KMS-11 (cell line): ENCODE data around the gene MCF2L.

Source experiments
- H2AFZ ChIP-seq: fragments of 200-600 bp; sonication (generic); 2 replicates; pipeline ENCODE4 v1.6.1; 2016; ENCODE audit warnings: antibody characterized with exemption, mixed run types, low read depth
- H3K27ac ChIP-seq: fragments of 200-600 bp; sonication (generic); 2 replicates; pipeline ENCODE4 v1.6.1; 2016; ENCODE audit warnings: mild to moderate bottlenecking, mixed run types
- H3K27me3 ChIP-seq: fragments of 200-600 bp; sonication (generic); 2 replicates; pipeline ENCODE4 v1.6.1; 2017; ENCODE audit warnings: mild to moderate bottlenecking, low read depth, mixed run types, moderate library complexity; ENCODE audit not compliant: insufficient read depth
- H3K36me3 ChIP-seq: fragments of 200-600 bp; sonication (generic); 2 replicates; pipeline ENCODE4 v1.6.1; 2017; ENCODE audit warnings: mild to moderate bottlenecking, mixed run types; ENCODE audit not compliant: insufficient read depth
- H3K4me1 ChIP-seq: fragments of 200-600 bp; sonication (generic); 2 replicates; pipeline ENCODE4 v1.6.1; 2016; ENCODE audit warnings: mild to moderate bottlenecking, low read depth, mixed run types; ENCODE audit not compliant: poor library complexity, severe bottlenecking
- H3K4me2 ChIP-seq: fragments of 200-600 bp; sonication (generic); 2 replicates; pipeline ENCODE4 v1.7.0; 2016; ENCODE audit warnings: mild to moderate bottlenecking, mixed run types
- H3K4me3 ChIP-seq: fragments of 200-600 bp; sonication (generic); IDR thresholded peaks from 2 replicates; pipeline ENCODE4 v1.6.1; 2017; ENCODE audit warnings: low read depth, low read length, mixed read lengths; ENCODE audit not compliant: insufficient read depth
- H3K79me2 ChIP-seq: fragments of 200-600 bp; sonication (generic); 2 replicates; pipeline ENCODE4 v1.6.1; 2016; ENCODE audit warnings: low read depth, mixed run types; ENCODE audit not compliant: insufficient read depth
- H3K9ac ChIP-seq: fragments of 200-600 bp; sonication (generic); 2 replicates; pipeline ENCODE4 v1.6.1; 2016; ENCODE audit warnings: mild to moderate bottlenecking, mixed run types
- H4K20me1 ChIP-seq: fragments of 200-600 bp; sonication (generic); 2 replicates; pipeline ENCODE4 v1.6.1; 2016; ENCODE audit warnings: mild to moderate bottlenecking, mixed run types; ENCODE audit not compliant: insufficient read depth
- CTCF ChIP-seq: fragments of 200-600 bp; sonication (generic); conservative IDR thresholded peaks from 2 replicates; pipeline ENCODE4 v1.6.1; 2017; ENCODE audit warnings: low read depth, mild to moderate bottlenecking, antibody characterized with exemption, low read length, moderate library complexity, mixed read lengths

Gene MCF2L

GRCh38 chr13:112952759-112953551, 16.1 kb upstream of the MCF2L start:
- Histone ChIP-seq H4K20me1 (no peaks in the 10 kb centered on the region), H3K79me2 (no peaks in the 10 kb centered on the region), H3K9ac (no peak overlapping the region), H3K27ac (no peak overlapping the region), H3K4me2 (no peak overlapping the region), H3K36me3 (no peaks in the 10 kb centered on the region), H3K27me3 (no peaks in the 10 kb centered on the region), H3K4me1 (no peaks in the 10 kb centered on the region), H3K4me3 (no peak overlapping the region), H2AFZ (no peak overlapping the region)
- TF ChIP-seq CTCF = no peak

- Histone ChIP-seq H2AFZ (no peak overlapping the region), H3K4me2 (no peak overlapping the region), H3K79me2 (no peaks in the 10 kb centered on the region), H3K27ac (no peak overlapping the region), H4K20me1 (no peaks in the 10 kb centered on the region), H3K27me3 (no peaks in the 10 kb centered on the region), H3K9ac (no peak overlapping the region), H3K4me3 (no peak overlapping the region), H3K4me1 (no peaks in the 10 kb centered on the region), H3K36me3 (no peaks in the 10 kb centered on the region)
- no peak for TF ChIP-seq CTCF
Observed at GRCh38 chr13:112953591-112954487, 15.2 kb upstream of the MCF2L start.

- Histone ChIP-seq H4K20me1 (no peaks in the 10 kb centered on the region), H3K27ac (no peak overlapping the region), H3K27me3 (no peaks in the 10 kb centered on the region), H3K4me3 (no peak overlapping the region), H3K9ac (no peak overlapping the region), H3K36me3 (no peaks in the 10 kb centered on the region), H3K4me2 (no peak overlapping the region), H2AFZ (no peak overlapping the region), H3K4me1 (no peaks in the 10 kb centered on the region), H3K79me2 (no peaks in the 10 kb centered on the region)
- TF ChIP-seq CTCF = no peak
Observed at GRCh38 chr13:112954488-112955270, 14.3 kb upstream of the MCF2L start.

- Histone ChIP-seq H3K27me3 (no peaks in the 10 kb centered on the region), H3K36me3 (no peaks in the 10 kb centered on the region), H3K27ac (no peak overlapping the region), H3K4me2 (no peak overlapping the region), H3K4me3 (no peak overlapping the region), H2AFZ (no peak overlapping the region), H3K4me1 (no peaks in the 10 kb centered on the region), H4K20me1 (no peaks in the 10 kb centered on the region), H3K79me2 (no peaks in the 10 kb centered on the region), H3K9ac (no peak overlapping the region)
- TF ChIP-seq CTCF = no peak
Observed at GRCh38 chr13:112955271-112955937, 13.6 kb upstream of the MCF2L start.
